Lung microvascular endothelial cell (primary cell): Measurements from ENCODE around the gene ACTR3C. TPM values are rescaled to one million over a fixed set of nuclear protein-coding genes. Genes with fewer than 3 reads are reported as not detected.

ENCODE experiments used
- DNase-seq, 2 donors: peaks; one replicate each; pipeline versions ENCODE4 v3.0.0 to v3.0.0-alpha.2; 2010; ENCODE audit warnings: low read depth in 2 of 2
- total RNA-seq: library from RNA; depleted of rRNA; stranded (reverse); fragments of >200 nt; gene quantifications from 2 replicates; pipeline ENCODE4 v1.2.1, GENCODE V29; 2014

Gene ACTR3C
- total RNA-seq, 1 donor from 2014 or later = 8.3 TPM

- no peak for DNase-seq
Measured at GRCh38 chr7:150359622-150360362, 36.4 kb upstream of the ACTR3C start.

GRCh38 chr7:150358988-150359621 lies 35.8 kb upstream of the ACTR3C start:
- DNase-seq = no peak

- DNase-seq = no peak
Measured at GRCh38 chr7:150358433-150358832, 35.1 kb upstream of the ACTR3C start.

- no peak for DNase-seq
Measured at GRCh38 chr7:150357771-150358427, 34.6 kb upstream of the ACTR3C start.

- DNase-seq = no peak
Measured at GRCh38 chr7:150357270-150357669, 33.9 kb upstream of the ACTR3C start.

GRCh38 chr7:150356265-150356897 lies 33.0 kb upstream of the ACTR3C start:
- DNase-seq = peak; percentile 50 to 63

- no peak for DNase-seq
Measured at GRCh38 chr7:150355666-150356059, 32.3 kb upstream of the ACTR3C start.

GRCh38 chr7:150351587-150352194 lies 28.3 kb upstream of the ACTR3C start:
- no peak for DNase-seq

- DNase-seq = no peak
Measured at GRCh38 chr7:150346922-150347321, 23.6 kb upstream of the ACTR3C start.

- no peak for DNase-seq
Measured at GRCh38 chr7:150345012-150345411, 21.7 kb upstream of the ACTR3C start.

- DNase-seq = no peak
Measured at GRCh38 chr7:150344299-150344698, 21.0 kb upstream of the ACTR3C start.

- DNase-seq = no peak
Measured at GRCh38 chr7:150343225-150343624, 19.9 kb upstream of the ACTR3C start.

GRCh38 chr7:150342121-150342408 lies 18.7 kb upstream of the ACTR3C start:
- no peak for DNase-seq

- DNase-seq = no peak
Measured at GRCh38 chr7:150341263-150342120, 18.1 kb upstream of the ACTR3C start, which contains the start of gene RARRES2. Gene RARRES2 (minus strand): TSS chr7:150341629. CDS start chr7:150340609, 1,020 bp downstream.

GRCh38 chr7:150340875-150341262 lies 17.5 kb upstream of the ACTR3C start:
- no peak for DNase-seq

- DNase-seq = no peak
Measured at GRCh38 chr7:150340024-150340749, 16.8 kb upstream of the ACTR3C start.

GRCh38 chr7:150339409-150339809 lies 16.1 kb upstream of the ACTR3C start:
- DNase-seq = no peak

GRCh38 chr7:150338166-150338829 lies 15.0 kb upstream of the ACTR3C start:
- no peak for DNase-seq

- no peak for DNase-seq
Measured at GRCh38 chr7:150337659-150338081, 14.3 kb upstream of the ACTR3C start.

- no peak for DNase-seq
Measured at GRCh38 chr7:150337179-150337578, 13.8 kb upstream of the ACTR3C start.
